ES-I3 (cell line): ENCODE data around the gene PPP1R2.

ENCODE experiments used
- H3K36me3 ChIP-seq: 2 replicates; pipeline ENCODE4 v1.6.1; 2013; ENCODE audit warnings: mild to moderate bottlenecking, low read length, control low read depth, moderate library complexity; ENCODE audit not compliant: insufficient read depth
- H3K4me1 ChIP-seq: 2 replicates; pipeline ENCODE4 v1.6.1; 2013; ENCODE audit warnings: mild to moderate bottlenecking, control low read depth, low read length; ENCODE audit not compliant: insufficient read depth
- H3K9ac ChIP-seq: 2 replicates; pipeline ENCODE4 v1.6.1; 2013; ENCODE audit warnings: low read depth, mild to moderate bottlenecking, low read length, moderate library complexity
- H3K9me3 ChIP-seq: 2 replicates; pipeline ENCODE4 v1.6.1; 2013; ENCODE audit warnings: mild to moderate bottlenecking, low read length, moderate library complexity; ENCODE audit not compliant: control insufficient read depth, insufficient read depth

PPP1R2 gene

GRCh38 chr3:195574497-195575304 is 31.6 kb upstream of the PPP1R2 start:
- Histone ChIP-seq H3K9me3 (no peaks in the 10 kb centered on the region), H3K9ac (no peak overlapping the region), H3K4me1 (0 out of 2 replicates have a peak, but pooled peaks cover 6% of the 10 kb centered on the region), H3K36me3 (no peaks in the 10 kb centered on the region)

GRCh38 chr3:195573611-195574496 is 30.7 kb upstream of the PPP1R2 start:
- Histone ChIP-seq H3K4me1 (0 out of 2 replicates have a peak, but pooled peaks cover 6% of the 10 kb centered on the region), H3K9ac (no peak overlapping the region), H3K9me3 (no peaks in the 10 kb centered on the region), H3K36me3 (no peaks in the 10 kb centered on the region)

- Histone ChIP-seq H3K9me3 (no peaks in the 10 kb centered on the region), H3K4me1 (peaks cover 9% of the 10 kb centered on the region; the same call in 1 of the 2 replicates), H3K9ac (no peak overlapping the region), H3K36me3 (no peaks in the 10 kb centered on the region)
Observed at GRCh38 chr3:195571361-195571760, 28.2 kb upstream of the PPP1R2 start.

- peaks cover 11% of the 10 kb centered on the region; the same call in 1 of the 2 replicates for H3K4me1 ChIP-seq
- no peaks in the 10 kb centered on the region for H3K9me3 ChIP-seq
- H3K36me3 ChIP-seq, result no peaks in the 10 kb centered on the region
- H3K9ac ChIP-seq, result no peak overlapping the region
Observed at GRCh38 chr3:195570912-195571311, 27.8 kb upstream of the PPP1R2 start.

- no peaks in the 10 kb centered on the region for H3K36me3 ChIP-seq
- H3K4me1 ChIP-seq, result peaks cover 11% of the 10 kb centered on the region; the same call in 1 of the 2 replicates
- H3K9me3 ChIP-seq, result no peaks in the 10 kb centered on the region
- H3K9ac ChIP-seq, result no peak overlapping the region
Observed at GRCh38 chr3:195570344-195570743, 27.2 kb upstream of the PPP1R2 start.

- H3K9me3 ChIP-seq, result no peaks in the 10 kb centered on the region
Observed at GRCh38 chr3:195568630-195569029, 25.5 kb upstream of the PPP1R2 start.

GRCh38 chr3:195566797-195567196 is 23.7 kb upstream of the PPP1R2 start:
- Histone ChIP-seq H3K9ac (no peak overlapping the region), H3K4me1 (peaks cover 5% of the 10 kb centered on the region; the same call in 1 of the 2 replicates), H3K36me3 (no peaks in the 10 kb centered on the region), H3K9me3 (no peaks in the 10 kb centered on the region)

More at GRCh38 chr3:195568630-195569029, 25.5 kb upstream of the PPP1R2 start:
- Histone ChIP-seq H3K36me3 (no peaks in the 10 kb centered on the region), H3K4me1 (peaks cover 5% of the 10 kb centered on the region; the same call in 1 of the 2 replicates), H3K9ac (no peak overlapping the region)

- H3K9ac ChIP-seq, result no peak overlapping the region
- H3K36me3 ChIP-seq, result no peaks in the 10 kb centered on the region
- H3K4me1 ChIP-seq, result peaks cover 5% of the 10 kb centered on the region; the same call in 1 of the 2 replicates
- no peaks in the 10 kb centered on the region for H3K9me3 ChIP-seq
Observed at GRCh38 chr3:195565716-195566115, 22.6 kb upstream of the PPP1R2 start.

- H3K36me3 ChIP-seq, result no peaks in the 10 kb centered on the region
- H3K9me3 ChIP-seq, result no peaks in the 10 kb centered on the region
- no peak overlapping the region for H3K9ac ChIP-seq
- peaks cover 5% of the 10 kb centered on the region; the same call in 1 of the 2 replicates for H3K4me1 ChIP-seq
Observed at GRCh38 chr3:195563317-195563716, 20.2 kb upstream of the PPP1R2 start.

- Histone ChIP-seq H3K4me1 (no peaks in the 10 kb centered on the region), H3K9ac (no peak overlapping the region), H3K36me3 (no peaks in the 10 kb centered on the region), H3K9me3 (no peaks in the 10 kb centered on the region)
Observed at GRCh38 chr3:195559723-195560409, 16.7 kb upstream of the PPP1R2 start.

- no peak overlapping the region for H3K9ac ChIP-seq
- no peaks in the 10 kb centered on the region for H3K4me1 ChIP-seq
Observed at GRCh38 chr3:195558602-195559001, 15.5 kb upstream of the PPP1R2 start.

GRCh38 chr3:195557322-195557721 is 14.2 kb upstream of the PPP1R2 start:
- Histone ChIP-seq H3K9ac (no peak overlapping the region), H3K4me1 (no peaks in the 10 kb centered on the region), H3K36me3 (no peaks in the 10 kb centered on the region)

More at GRCh38 chr3:195558602-195559001, 15.5 kb upstream of the PPP1R2 start:
- Histone ChIP-seq H3K9me3 (no peaks in the 10 kb centered on the region), H3K36me3 (no peaks in the 10 kb centered on the region)

GRCh38 chr3:195556390-195556789 is 13.3 kb upstream of the PPP1R2 start:
- Histone ChIP-seq H3K9ac (no peak overlapping the region), H3K9me3 (no peaks in the 10 kb centered on the region; the same call in 1 of the 2 replicates), H3K36me3 (no peaks in the 10 kb centered on the region), H3K4me1 (no peaks in the 10 kb centered on the region)

More at GRCh38 chr3:195557322-195557721, 14.2 kb upstream of the PPP1R2 start:
- H3K9me3 ChIP-seq, result no peaks in the 10 kb centered on the region; the same call in 1 of the 2 replicates

- no peaks in the 10 kb centered on the region; the same call in 1 of the 2 replicates for H3K9me3 ChIP-seq
- no peak overlapping the region for H3K9ac ChIP-seq
- no peaks in the 10 kb centered on the region for H3K36me3 ChIP-seq
- H3K4me1 ChIP-seq, result peaks cover 5% of the 10 kb centered on the region; the same call in 1 of the 2 replicates
Observed at GRCh38 chr3:195555110-195555509, 12.0 kb upstream of the PPP1R2 start.
